ENCODE measurements around the gene ZNF280C. TPM values are rescaled to one million over a fixed set of nuclear protein-coding genes. Genes with fewer than 3 reads are reported as not detected.

The ZNF280C gene
- total RNA-seq, 2 experiments from 2014 or later, result 6.7 to 7.8 TPM

GRCh38 chrX:130167040-130167439, 101.7 kb downstream of the ZNF280C start:
- CTCF ChIA-PET, result interaction anchor here (0.7 kb wide), 1 partner anchor 243 kb away, joined by 3 read pairs; no protein-coding TSS in a partner anchor
- Mint-ChIP-seq H3K36me3 (peaks cover 2% of the 10 kb centered on the region), H3K4me1 (peaks cover 36% of the 10 kb centered on the region), H3K9me3 (ENCODE audit: low read depth) (no peaks in the 10 kb centered on the region), H3K27me3 (no peaks in the 10 kb centered on the region), H3K27ac (peak overlapping the region; percentile 97), H3K4me3 (peak overlapping the region; percentile 84)
- no peak for ATAC-seq
- DNase-seq, result no peak

- no peaks in the 10 kb centered on the region for H3K27me3 Mint-ChIP-seq
- H3K36me3 Mint-ChIP-seq, result peaks cover 3% of the 10 kb centered on the region
- H3K4me3 Mint-ChIP-seq, result peak overlapping the region; percentile 84
- peaks cover 38% of the 10 kb centered on the region for H3K4me1 Mint-ChIP-seq
- CTCF ChIA-PET, result no interaction called here
- ATAC-seq (no peak), DNase-seq (no peak)
- H3K9me3 Mint-ChIP-seq (ENCODE audit: low read depth), result no peaks in the 10 kb centered on the region
- H3K27ac Mint-ChIP-seq, result peak overlapping the region; percentile 97
These were observed 102.3 kb downstream of the ZNF280C start for GRCh38 chrX:130166503-130166777.

- Mint-ChIP-seq H3K27ac (peak within 1 kb of the TSS; percentile 97), H3K9me3 (ENCODE audit: low read depth) (no peaks in the 10 kb centered on the region), H3K36me3 (peaks cover 3% of the 10 kb centered on the region), H3K27me3 (no peaks in the 10 kb centered on the region), H3K4me1 (peaks cover 38% of the 10 kb centered on the region), H3K4me3 (peak within 1 kb of the TSS; percentile 84)
- CTCF ChIA-PET, result interaction anchor here (0.8 to 1.3 kb wide), 6 partner anchors 20 to 105 kb away, joined by 3 to 7 read pairs (median 4); no protein-coding TSS in a partner anchor
- DNase-seq (peak; percentile 95), ATAC-seq (peak; percentile 93)
These were observed 102.8 kb downstream of the ZNF280C start, which contains the start of gene AIFM1 for GRCh38 chrX:130165703-130166502. AIFM1 (minus strand) TSS chrX:130165841; CDS start chrX:130165656, 185 bp downstream.

GRCh38 chrX:130165181-130165702, 103.5 kb downstream of the ZNF280C start:
- H3K27me3 Mint-ChIP-seq, result no peaks in the 10 kb centered on the region
- DNase-seq (no peak), ATAC-seq (no peak)
- CTCF ChIA-PET, result interaction anchor here (0.8 to 1.5 kb wide), 7 partner anchors 21 to 105 kb away, joined by 3 to 7 read pairs (median 4); no protein-coding TSS in a partner anchor
- peaks cover 35% of the 10 kb centered on the region for H3K4me1 Mint-ChIP-seq
- H3K4me3 Mint-ChIP-seq, result peak overlapping the region; percentile 84
- H3K9me3 Mint-ChIP-seq (ENCODE audit: low read depth), result no peaks in the 10 kb centered on the region
- H3K27ac Mint-ChIP-seq, result peak overlapping the region; percentile 97
- H3K36me3 Mint-ChIP-seq, result peaks cover 3% of the 10 kb centered on the region

- H3K27me3 Mint-ChIP-seq, result no peaks in the 10 kb centered on the region
- DNase-seq, result no peak
- H3K9me3 Mint-ChIP-seq (ENCODE audit: low read depth), result no peaks in the 10 kb centered on the region
- H3K4me3 Mint-ChIP-seq, result peak overlapping the region; percentile 13
- peaks cover 41% of the 10 kb centered on the region for H3K4me1 Mint-ChIP-seq
- H3K27ac Mint-ChIP-seq, result no peak overlapping the region
- ATAC-seq, result no peak
- CTCF ChIA-PET, result interaction anchor here (0.7 to 1.5 kb wide), 3 partner anchors 11 to 81 kb away, joined by 3 to 4 read pairs (median 3); no protein-coding TSS in a partner anchor
- H3K36me3 Mint-ChIP-seq, result peaks cover 3% of the 10 kb centered on the region
These were observed 105.3 kb downstream of the ZNF280C start for GRCh38 chrX:130163398-130163797.

GRCh38 chrX:130162094-130162735, 106.5 kb downstream of the ZNF280C start:
- Mint-ChIP-seq H3K27me3 (no peaks in the 10 kb centered on the region), H3K36me3 (peaks cover 3% of the 10 kb centered on the region), H3K9me3 (ENCODE audit: low read depth) (no peaks in the 10 kb centered on the region), H3K4me3 (no peak overlapping the region), H3K4me1 (peaks cover 40% of the 10 kb centered on the region), H3K27ac (no peak overlapping the region)
- ATAC-seq, result no peak
- CTCF ChIA-PET, result interaction anchor here (0.7 to 0.9 kb wide), 3 partner anchors 30 to 80 kb away, joined by 3 to 4 read pairs (median 4); no protein-coding TSS in a partner anchor
- no peak for DNase-seq

- no peak for DNase-seq
- Mint-ChIP-seq H3K36me3 (peaks cover 8% of the 10 kb centered on the region), H3K27me3 (no peaks in the 10 kb centered on the region), H3K9me3 (ENCODE audit: low read depth) (no peaks in the 10 kb centered on the region), H3K4me1 (peaks cover 32% of the 10 kb centered on the region), H3K27ac (no peak overlapping the region), H3K4me3 (no peak overlapping the region)
- CTCF ChIA-PET, result interaction anchor here (2.3 kb wide), 1 partner anchor 79 kb away, joined by 12 read pairs; no protein-coding TSS in a partner anchor
- ATAC-seq, result no peak
These were observed 108.9 kb downstream of the ZNF280C start for GRCh38 chrX:130159776-130160175.

GRCh38 chrX:130158311-130158710, 110.4 kb downstream of the ZNF280C start:
- peaks cover 6% of the 10 kb centered on the region for H3K36me3 Mint-ChIP-seq
- ATAC-seq, result no peak
- CTCF ChIA-PET, result interaction anchor here (1.0 kb wide), 1 partner anchor 14 kb away, joined by 3 read pairs; the partner anchor contains the start of gene RAB33A
- H3K9me3 Mint-ChIP-seq (ENCODE audit: low read depth), result no peaks in the 10 kb centered on the region
- H3K4me1 Mint-ChIP-seq, result peaks cover 21% of the 10 kb centered on the region
- no peak for DNase-seq
- no peak overlapping the region for H3K4me3 Mint-ChIP-seq
- no peaks in the 10 kb centered on the region for H3K27me3 Mint-ChIP-seq
- H3K27ac Mint-ChIP-seq, result no peak overlapping the region

GRCh38 chrX:130155564-130155963, 113.1 kb downstream of the ZNF280C start:
- ATAC-seq (no peak), DNase-seq (no peak)
- H3K36me3 Mint-ChIP-seq, result peaks cover 10% of the 10 kb centered on the region
- H3K4me1 Mint-ChIP-seq, result peaks cover 10% of the 10 kb centered on the region
- no peaks in the 10 kb centered on the region for H3K9me3 Mint-ChIP-seq (ENCODE audit: low read depth)
- H3K27ac Mint-ChIP-seq, result no peak overlapping the region
- no peak overlapping the region for H3K4me3 Mint-ChIP-seq
- CTCF ChIA-PET, result interaction anchor here (1.0 kb wide), 1 partner anchor 14 kb away, joined by 3 read pairs; no protein-coding TSS in a partner anchor
- no peaks in the 10 kb centered on the region for H3K27me3 Mint-ChIP-seq

Other genes starting within 250 kb of the ZNF280C start
- 10 to 100 TPM; 36.2 to 52.7 TPM for gene ELF4, start 158.4 kb downstream of the ZNF280C start, total RNA-seq
- 10 to 100 TPM; 47.3 to 59.6 TPM for gene AIFM1, start 103.1 kb downstream of the ZNF280C start, total RNA-seq
- 10 to 100 TPM; 38.8 to 41.1 TPM for gene RAB33A, start 96.9 kb downstream of the ZNF280C start, total RNA-seq
- gene SLC25A14, start 71.0 kb upstream of the ZNF280C start, total RNA-seq, result 10 to 100 TPM; 10.1 to 11.5 TPM
- gene GPR119, start 116.8 kb upstream of the ZNF280C start, total RNA-seq, result not detected
- 10 to 100 TPM; 25.0 to 26.4 TPM for gene RBMX2, start 133.1 kb upstream of the ZNF280C start, total RNA-seq